Brain pericyte (primary cell): ENCODE results near the gene C22orf23.
A peak's percentile ranks its signal among the peaks of the same experiment; 100 is the strongest.
"Not testable (repeated sequence)": the region's sequence is repeated elsewhere in the genome, so short reads cannot be mapped to it uniquely, and the experiment has no call there.

ENCODE experiments used
- DNase-seq: peaks from one replicate; pipeline ENCODE4 v3.0.0-alpha.2; 2012; ENCODE audit warnings: low read depth, low spot score

The C22orf23 gene

GRCh38 chr22:37954686-37955085 is 1.3 kb upstream of the C22orf23 start:
- no peak for DNase-seq

DNA sequence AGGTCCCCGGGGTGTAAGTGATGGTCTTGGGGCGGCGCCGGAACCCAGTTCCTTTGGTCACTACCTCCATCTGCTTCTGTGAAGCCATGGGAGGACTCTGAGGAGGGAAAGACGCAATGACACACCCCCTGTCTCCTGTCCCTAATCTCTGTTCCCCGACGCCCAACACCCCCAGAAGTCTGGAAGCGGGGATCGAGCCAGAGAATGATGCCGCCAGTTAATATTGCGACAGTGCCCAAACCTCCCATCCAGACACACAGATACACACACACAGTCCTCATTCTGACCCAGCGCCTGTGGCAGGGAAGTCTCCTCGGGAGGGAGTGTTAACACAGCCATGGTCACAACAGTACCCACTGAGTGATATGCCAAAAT is 352 bp downstream of the C22orf23 start:
- no peak for DNase-seq

DNA sequence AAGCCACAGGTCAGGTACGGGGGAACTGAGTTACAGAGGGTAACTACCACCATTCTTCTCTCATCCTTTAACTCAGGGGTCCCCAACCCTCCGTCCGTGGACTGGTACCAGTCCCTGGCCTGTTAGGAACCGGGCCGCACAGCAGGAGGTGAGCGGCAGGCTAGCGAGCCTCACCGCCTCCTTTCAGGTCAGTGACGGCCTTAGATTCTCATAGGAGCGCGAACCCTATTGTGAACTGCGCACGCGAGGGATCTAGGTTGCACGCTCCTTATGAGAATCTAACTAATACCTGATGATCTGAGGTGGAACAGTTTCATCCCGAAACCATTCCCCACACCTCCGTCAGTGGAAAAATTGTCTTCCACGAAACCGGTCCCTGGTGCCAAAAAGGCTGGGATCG is 772 bp downstream of the C22orf23 start:
- not testable (repeated sequence) for DNase-seq

GRCh38 chr22:37951305-37951704 is 2.1 kb downstream of the C22orf23 start:
- no peak for DNase-seq

GRCh38 chr22:37947142-37947795 is 6.1 kb downstream of the C22orf23 start:
- DNase-seq = not testable (repeated sequence)

DNA sequence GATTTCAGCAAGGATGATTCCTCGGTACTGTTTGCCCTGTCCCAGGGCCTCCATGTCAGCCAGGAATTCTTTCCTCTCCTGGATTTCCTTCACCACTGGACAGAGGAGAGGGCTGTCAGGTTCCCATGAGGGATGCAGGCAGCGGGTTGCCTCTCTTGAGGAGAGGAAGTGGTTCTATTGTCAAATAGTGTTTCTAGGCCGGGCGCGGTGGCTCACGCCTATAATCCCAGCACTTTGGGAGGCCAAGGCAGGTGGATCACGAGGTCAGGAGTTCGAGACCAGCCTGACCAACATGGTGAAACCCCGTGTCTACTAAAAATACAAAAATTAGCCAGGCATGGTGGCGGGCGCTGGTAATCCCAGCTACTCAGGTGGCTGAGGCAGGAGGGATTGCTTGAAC is 9.0 kb downstream of the C22orf23 start:
- DNase-seq = not testable (repeated sequence)

DNA sequence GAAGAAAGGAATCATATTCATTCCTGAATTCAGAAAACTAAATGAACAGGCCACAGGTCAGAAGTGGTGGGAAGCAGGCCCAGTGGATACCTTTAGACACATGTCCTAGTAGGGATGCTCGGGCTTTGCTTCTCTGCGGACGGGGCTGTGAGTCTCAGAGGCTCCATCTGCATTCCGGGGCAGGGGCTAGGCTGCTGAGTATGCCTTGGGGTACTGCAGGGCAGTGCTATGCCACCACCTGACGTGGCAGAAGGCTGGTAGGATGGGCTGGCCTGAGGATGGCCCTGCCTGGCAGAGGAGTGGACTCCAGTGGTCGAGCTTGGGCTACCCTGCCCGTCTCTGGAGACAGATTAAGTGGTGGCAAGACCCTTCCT is 9.6 kb downstream of the C22orf23 start:
- DNase-seq = no peak

DNA sequence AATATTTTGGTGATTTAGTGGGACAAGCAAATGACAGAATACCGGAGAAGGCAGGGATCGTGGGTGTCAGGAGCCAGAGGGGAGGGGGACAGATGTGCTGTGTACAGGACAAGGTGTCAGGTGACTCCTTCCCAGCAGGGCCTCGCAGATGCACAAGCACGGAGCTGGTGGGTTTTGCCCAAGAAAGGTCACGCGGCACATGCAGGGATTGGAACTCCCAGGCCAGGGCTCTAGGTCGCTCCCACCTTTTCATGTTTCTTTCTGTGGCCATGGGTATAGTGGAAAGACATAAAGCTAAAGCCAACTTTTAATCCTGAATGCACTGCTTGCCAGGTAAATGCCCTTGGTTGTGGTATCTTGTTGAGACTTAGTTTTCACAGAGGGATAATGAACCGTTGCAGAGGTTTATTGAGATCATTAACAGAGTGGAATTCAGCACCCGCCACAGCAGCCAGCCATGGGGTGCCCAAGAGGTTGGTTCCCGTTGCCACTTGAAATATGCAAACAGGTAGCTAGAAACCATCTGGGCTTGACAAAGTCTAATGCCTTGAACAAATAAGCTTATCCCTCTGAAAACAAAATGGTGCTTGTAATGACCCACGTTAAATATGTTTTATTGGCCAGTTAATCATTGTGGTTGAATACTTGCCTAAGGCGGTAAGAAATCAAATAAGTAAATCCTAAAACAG is 10.1 kb downstream of the C22orf23 start:
- DNase-seq = no peak

DNA sequence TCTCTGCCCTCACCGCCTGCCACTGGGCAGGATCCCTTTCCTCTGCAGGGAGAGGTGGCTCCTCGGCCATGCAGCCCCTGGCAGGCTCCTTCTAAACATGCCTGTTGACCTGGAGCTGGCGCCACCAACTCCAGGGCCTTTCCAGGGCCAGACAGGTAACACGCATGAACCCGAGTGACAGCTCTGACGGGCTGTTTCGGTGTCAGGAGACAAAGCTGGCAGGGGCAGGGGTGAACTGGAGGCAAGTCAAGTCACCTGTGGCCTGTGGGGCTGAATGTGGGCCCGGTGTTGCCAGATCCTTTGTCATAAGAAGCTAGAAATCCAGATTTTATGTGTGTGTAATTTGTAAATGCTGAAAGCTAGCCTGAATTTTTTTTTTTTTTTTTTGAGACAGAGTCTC is 11.3 kb downstream of the C22orf23 start:
- DNase-seq = no peak

GRCh38 chr22:37940698-37941376 is 12.6 kb downstream of the C22orf23 start:
- no peak for DNase-seq

GRCh38 chr22:37933711-37934376 is 19.6 kb downstream of the C22orf23 start:
- peak; percentile 63 for DNase-seq

DNA sequence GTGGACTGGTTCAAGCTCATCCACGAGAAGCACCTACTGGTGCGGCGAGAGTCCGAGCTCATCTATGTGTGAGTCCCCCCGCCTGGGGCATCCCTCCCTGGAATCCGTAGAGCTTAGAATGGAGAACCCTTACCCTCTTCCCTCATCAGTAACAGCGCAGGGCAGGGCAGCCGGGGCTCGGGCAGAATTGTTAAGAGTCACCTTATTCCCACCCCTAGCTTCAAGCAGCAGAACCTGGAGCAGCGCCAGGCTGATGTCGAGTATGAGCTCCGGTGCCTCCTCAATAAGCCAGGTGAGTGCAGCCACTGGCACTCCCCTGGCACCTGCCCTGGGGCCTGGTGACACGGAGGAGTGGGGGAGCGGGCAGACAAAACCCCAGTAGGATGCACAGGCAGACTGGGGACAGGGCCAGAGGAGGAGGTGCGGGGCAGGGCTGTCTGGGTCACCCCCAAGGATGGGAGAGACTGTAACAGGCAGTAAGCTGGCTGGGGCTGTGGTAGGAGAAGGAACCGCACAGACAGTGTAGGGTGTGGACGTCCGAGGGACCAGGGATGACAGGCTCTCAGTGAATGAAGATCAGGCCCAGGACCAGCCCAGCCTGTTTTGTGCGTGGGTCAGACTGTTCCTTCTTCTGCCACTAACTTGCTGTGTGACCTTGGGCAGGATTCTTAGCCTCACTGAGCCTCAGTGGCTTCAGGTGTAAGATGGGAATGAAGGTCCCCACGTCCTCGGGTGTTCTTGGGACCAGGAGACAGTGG is 20.4 kb downstream of the C22orf23 start:
- no peak for DNase-seq

DNA sequence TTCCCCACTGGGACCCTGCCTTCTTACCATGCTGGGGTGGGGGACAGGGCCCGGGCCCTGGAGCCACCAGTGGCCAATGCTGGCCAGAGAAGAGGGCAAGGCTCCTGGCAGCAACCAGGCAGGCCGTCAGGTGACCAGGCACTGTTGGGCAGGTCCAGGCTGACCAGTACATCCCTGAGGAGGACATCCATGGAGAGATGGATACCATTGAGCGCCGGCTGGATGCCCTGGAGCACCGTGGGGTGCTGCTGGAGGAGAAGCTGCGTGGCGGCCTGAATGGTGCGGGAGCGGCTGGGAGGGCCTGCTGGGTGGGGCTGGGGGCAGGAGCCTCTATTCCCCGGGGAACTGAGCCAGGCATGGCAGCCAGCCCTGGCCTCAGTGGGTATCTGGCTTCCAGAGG is 21.0 kb downstream of the C22orf23 start:
- no peak for DNase-seq

DNA sequence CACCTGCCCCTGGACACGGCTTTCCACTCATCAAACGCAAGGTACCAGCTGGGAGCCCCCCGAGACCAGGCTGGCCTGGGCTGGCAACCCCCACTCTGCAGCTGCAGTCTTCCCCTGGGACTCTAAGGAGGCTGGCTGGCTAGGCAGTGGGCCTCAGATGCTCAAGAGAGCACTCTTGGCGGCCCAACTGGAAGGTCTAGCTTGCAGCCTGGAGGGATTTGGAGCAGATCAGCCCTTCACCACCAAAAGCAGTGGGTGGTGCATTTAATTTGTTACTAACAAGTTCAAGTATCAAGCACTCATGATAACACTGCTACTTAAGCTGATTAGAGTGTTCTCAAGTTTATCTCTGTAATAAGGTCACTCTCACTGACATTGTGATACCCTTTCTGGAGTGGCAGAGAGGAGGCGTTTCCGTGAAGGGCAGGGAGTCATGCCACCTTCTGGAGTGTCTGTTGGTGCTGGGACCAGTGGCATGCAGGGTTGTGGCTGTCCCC is 21.5 kb downstream of the C22orf23 start:
- DNase-seq = no peak

- DNase-seq = no peak
Measured at GRCh38 chr22:37930952-37931440, 22.4 kb downstream of the C22orf23 start.

DNA sequence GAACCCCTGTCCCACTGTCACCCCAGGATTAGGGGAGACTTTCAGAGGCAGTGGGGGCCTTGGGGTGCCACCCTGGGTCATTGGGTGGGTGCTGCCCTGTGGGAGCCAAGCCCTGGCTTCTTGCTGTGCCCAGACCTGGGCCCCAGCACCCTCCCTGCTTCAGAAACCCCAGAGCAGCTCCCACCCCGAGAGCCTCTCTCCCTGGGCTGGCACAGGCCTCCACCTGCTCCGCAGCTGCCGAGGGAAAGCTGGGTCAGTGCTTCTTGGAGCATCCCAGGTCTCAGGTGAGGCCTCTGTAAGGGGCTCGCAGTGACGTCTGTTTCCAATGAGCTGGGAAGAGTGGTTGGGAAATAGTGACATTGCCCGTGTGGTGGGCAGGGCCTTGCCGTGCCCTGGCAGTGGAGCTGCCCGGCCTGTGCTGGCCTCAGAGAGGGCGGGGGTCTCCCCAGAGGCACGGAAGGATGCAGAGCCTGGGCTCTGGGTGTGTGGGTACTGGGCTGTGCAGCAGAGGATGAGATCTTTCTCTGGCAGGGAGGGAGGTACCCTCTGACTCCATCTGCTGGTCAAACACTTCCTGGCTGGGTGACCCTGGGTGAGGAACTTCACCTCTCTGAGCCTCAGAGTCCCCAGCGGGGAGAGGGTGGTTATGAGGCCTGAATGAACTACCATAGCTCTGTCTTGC is 23.0 kb downstream of the C22orf23 start:
- DNase-seq = no peak

GRCh38 chr22:37929390-37929789 is 24.0 kb downstream of the C22orf23 start:
- no peak for DNase-seq

GRCh38 chr22:37927637-37927936 is 25.8 kb downstream of the C22orf23 start:
- DNase-seq = no peak

DNA sequence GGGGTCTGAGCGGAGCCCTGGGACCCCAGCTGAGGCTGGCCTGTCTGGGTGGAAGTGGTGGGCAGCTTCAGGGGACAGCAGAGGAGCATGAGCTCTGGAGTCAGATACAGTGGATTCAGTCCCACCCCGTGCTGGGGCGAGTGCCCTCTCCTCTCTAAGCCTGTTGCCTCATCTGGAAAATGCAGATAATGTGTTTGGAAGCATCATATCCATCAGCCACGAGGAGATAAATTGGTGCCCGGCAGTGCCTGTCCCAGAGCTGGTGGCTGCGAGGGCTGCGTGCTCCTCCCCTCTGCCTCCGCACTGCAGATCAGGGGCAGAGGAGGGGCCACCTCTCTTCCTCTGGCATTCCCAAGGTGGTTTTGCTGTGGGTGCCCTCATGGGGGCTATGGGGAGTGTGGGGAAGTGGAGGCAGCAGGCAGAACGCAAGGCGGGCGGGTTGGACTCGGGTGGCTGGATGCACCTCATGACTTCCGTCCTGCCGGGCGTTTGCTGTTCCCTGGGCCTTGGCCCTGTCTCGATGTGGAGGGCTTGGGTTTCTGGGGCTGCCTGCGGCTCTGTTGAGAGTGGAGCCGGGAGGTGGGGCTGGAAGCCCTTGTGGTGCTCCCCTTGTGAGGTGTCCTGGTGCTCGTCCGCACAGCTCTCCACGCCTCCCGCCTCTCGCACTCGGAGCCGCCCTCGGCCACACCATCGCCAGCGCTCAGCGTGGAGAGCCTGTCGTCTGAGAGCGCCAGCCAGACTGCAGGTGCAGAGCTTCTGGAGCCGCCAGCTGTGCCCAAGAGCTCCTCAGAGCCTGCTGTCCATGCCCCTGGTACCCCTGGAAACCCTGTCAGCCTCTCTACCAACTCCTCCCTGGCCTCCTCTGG is 26.4 kb downstream of the C22orf23 start:
- no peak for DNase-seq

DNA sequence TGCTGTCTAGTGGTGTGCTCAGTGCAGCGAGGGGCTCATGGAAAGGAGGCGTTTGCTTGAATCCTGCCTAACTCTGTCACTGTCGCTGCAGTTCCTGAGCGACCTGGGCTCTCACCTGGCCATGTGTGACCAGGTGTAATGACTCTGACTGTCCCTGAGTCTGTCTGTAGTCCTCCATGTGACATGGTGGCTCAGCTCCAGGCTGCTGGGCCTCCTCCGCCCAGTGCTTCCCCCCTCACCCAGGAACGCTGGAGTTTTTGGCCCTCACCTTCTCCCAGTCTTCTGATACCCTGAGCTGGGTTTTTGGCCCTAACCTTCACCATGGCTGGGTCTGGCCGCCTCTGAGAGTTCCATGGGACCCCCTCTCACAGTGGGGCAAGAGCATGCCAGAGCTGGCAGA is 27.0 kb downstream of the C22orf23 start:
- DNase-seq = no peak
